ENCODE data around the gene SLC41A1.
"Not testable (repeated sequence)": the region's sequence is repeated elsewhere in the genome, so short reads cannot be mapped to it uniquely, and the experiment has no call there.

SLC41A1 gene

GRCh38 chr1:205812878-205813754 lies at the start of gene SLC41A1:
TSS of gene SLC41A1 (minus strand) at chr1:205813198. CDS start at chr1:205810441, 2,757 bp downstream.
- peak; percentile 87 for DNase-seq (ENCODE audit: low read depth)

GRCh38 chr1:205861540-205861939 lies 48.5 kb upstream of the SLC41A1 start:
- DNase-seq (ENCODE audit: low read depth), result no peak

DNA sequence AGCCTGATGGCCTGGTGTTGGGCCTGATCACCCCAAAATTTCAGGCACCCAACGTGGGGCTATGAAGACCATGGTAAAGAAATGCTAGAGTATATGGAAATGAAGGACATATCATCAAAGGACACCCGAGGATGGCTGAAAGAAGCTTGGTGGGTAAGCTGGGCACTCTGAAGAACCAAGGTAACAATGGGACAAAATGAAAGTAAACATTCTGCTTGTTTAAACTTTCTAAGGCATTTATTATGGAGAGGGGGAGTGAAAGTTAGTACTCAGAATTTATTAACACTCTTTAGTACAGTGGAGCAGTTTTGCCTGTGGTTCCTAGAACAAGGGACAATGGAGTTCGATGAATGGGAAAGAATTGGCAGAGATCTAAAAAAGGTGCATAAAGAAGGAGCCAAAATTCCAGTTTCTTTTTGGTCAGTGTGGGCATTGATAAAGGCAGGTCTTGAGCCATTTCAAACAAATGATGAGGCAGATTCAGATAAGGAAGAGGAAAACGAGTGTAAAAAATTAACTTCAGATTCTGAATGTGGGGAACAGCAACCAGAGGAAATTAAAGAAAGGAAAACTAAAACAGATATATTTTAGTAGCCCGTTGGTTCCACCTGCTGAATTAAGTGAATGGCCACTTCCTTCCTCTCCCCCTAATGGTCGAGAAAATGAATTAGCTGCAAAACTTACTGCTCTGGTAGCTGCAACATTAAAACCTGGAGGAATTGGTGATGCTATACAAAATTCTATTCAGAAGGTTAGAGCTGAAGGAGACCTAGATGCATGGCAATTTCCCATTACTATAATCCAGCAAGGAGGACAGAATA lies 45.4 kb upstream of the SLC41A1 start:
- DNase-seq (ENCODE audit: low read depth), result no peak

DNA sequence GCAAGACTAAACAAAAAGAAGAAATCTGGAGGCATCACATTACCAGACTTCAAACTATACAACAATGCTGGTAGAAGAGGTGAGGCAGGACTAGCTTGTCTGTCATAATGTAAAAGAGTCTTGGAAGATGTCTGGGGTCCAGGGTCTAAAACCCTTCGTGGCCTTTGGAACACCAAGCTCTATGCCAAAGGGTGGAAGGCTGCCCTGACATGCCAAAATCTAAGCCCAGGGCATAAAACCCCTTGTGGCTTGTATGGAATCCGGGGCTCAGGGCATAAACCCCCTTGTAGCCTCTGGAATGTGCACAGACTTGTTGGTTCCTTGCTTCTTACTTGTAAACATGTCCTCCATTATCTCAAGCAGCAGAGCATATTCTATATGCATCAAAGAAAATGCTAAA lies 44.5 kb upstream of the SLC41A1 start:
- not testable (repeated sequence) for DNase-seq (ENCODE audit: low read depth)

DNA sequence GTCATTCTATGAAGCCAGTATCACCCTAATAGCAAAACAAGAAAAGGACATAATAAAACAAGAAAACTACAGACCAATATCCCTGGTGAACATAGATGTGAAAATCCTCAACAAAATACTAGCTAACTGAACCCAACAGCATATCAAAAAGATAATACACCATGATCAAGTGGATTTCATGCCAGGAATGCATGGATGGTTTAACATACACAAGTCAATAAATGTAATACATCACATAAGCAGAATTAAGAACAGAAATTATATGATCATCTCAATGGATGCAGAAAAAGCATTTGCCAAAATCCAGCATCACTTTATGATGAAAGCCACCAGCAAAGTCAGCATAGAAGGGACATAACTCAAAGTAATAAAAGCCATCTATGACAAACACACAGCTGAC lies 43.4 kb upstream of the SLC41A1 start:
- DNase-seq (ENCODE audit: low read depth), result no peak

DNA sequence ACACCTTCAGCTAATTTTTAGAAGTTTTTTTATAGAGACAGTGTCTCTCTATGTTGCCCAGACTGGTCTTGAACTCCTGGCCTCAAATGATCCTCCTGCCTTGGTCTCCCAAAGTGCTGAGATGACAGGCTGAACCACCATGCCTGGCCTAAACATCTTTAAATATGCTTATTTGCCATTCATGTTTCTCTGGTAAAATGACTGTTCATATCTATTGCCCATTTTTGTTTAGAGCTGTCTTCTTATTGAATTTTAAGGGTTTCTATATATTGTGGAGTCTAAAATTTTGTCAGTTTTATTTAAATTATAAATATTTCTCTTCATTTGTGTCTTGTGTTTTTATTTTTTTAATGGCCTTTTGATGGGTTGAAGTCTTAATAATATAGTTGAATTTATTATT lies 40.0 kb upstream of the SLC41A1 start:
- DNase-seq (ENCODE audit: low read depth), result no peak

DNA sequence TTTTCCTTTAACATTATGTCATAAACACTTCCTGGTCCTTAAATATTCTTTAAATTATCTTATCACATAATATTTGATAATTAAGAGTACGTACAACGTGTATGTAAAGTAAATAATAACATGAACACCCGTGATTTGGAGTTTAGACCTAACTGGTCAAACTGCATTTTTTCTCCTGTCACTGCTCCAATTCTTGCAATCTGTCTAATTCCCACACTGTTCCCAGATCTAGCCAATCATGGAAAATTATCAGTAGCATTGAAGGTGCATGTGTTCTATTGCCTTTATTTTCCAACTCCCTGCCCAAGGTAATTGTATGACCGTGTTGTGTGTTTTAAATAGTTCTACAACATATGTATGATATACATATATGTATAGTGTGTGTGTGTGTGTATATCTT lies 39.0 kb upstream of the SLC41A1 start:
- DNase-seq (ENCODE audit: low read depth), result no peak

DNA sequence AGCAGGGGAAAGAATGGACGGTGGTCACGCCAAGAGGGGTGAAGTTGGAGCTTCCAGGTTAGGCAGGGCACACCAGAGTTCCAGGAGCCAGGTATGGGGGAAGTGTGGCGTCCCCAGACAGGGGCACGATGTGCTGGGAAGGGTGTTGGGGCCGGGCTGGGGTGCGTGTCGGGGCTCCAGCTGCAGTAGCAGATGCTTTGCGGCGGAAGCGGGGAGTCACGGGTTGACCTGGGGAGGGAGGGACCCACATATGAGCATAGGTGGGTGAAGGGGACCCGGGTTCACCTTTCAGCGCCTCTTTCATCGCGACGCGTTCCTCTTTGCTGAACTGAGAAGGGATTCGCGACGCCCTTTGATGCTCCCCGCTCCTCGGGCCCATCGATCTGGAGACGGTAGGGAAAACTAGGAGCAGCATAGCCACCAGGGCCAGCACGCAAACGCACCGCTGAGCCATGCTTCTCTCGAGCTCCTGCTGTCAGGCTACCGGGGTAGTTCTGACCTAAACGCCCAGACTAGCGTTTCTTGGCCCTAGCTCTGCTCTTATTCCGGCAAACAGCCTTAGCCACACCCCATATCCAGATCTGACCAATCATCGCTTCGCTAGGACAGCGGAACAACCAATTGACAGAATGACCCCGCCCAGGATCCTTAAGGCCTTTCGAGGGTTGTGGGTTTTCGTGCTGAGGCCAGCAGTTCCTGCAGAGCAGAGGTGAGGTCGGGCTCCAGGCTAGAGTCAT lies 36.8 kb upstream of the SLC41A1 start, which contains the start of gene PM20D1:
PM20D1 (minus strand) TSS at position 514 of the 737 bp plus-strand sequence; CDS start at position 454, 60 bp downstream.
- DNase-seq (ENCODE audit: low read depth), result peak; percentile 52

DNA sequence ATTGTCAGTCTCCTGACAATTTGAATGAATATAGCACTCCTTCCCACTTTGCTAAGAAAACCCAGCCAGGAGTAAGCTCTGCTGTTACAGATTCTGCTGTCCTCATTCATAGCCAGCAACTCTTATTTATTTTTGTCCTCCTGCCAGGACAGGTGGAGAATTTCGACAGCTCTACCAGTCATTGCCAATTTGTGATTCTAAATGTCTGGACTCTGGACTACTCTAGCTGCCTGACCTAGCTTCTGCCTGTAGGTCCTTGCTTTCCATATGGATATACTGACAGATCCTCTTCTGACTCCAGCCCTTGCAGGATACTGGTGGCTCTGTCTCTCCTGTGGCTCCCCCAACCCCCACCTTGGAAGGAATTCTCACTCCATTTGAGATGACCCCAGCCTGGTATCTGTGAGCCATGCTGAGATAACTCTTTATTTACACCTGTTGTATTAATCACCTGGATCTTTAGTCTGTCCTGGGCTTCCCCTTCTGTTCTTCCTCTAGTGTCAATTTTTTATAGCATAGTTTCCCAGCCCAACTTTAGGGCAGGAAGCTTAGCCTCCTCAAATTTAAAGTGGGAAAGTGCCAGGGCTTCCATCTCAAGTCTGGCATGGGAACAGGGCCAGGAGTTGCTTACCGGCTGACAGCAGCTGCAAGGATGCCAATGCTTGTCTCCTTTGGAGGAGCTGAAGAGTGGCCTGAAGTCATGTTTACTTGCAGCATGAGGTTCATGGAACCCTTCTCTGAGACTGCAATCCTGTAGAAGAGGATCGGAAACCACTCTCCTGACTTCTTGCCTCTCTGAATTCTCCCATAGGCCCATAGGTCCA lies 30.2 kb upstream of the SLC41A1 start:
- no peak for DNase-seq (ENCODE audit: low read depth)

GRCh38 chr1:205842229-205842628 lies 29.2 kb upstream of the SLC41A1 start:
- no peak for DNase-seq (ENCODE audit: low read depth)

- DNase-seq (ENCODE audit: low read depth), result no peak
Measured at GRCh38 chr1:205840146-205840923, 27.3 kb upstream of the SLC41A1 start.

DNA sequence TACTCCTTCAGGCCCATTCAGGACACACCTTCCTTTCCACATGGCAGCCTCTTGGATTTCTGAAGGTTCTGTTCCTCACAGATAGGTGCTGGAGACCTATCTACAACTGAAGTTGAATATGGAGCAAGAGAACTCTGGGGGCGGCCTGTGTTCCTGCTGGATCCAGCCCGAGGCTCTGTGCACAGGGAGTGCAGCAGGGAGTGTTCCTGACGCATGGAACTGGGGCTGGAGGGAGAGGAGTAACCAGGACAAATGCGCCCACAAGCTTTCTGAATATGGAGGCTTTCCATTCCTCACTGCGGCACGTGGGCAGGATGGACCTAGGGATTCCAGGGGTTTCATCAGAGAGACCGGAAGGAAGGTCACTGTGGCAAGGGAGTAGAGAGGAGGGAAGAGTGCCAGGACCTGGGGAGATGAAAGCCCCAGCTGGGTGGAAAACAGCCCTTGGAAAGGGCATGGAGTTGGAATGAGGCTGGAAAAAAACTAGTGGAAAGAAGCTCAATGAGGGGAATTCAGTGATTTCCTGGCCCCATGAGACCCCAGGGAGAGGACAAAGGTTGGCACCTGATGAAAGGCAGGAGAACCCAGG lies 24.5 kb upstream of the SLC41A1 start:
- DNase-seq (ENCODE audit: low read depth), result no peak

DNA sequence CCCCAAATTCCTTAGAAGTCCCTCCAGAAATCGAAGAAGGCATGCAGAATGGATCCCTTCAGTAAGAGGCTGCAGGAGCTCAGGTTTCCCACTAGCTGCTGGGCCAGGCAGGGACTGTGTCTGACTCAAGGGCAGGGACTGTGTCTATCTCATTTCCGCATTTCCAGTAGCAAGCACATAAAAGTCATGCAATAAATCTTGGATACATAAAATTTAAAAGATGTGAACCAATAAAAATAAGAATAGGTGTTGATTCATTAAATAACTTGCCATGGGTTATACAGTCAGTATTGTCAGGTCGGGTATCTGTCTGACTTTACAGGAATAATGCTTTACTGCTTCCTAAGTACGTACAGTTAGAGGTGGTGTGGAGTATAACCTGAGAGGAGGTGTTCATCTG lies 21.8 kb upstream of the SLC41A1 start:
- DNase-seq (ENCODE audit: low read depth), result no peak

DNA sequence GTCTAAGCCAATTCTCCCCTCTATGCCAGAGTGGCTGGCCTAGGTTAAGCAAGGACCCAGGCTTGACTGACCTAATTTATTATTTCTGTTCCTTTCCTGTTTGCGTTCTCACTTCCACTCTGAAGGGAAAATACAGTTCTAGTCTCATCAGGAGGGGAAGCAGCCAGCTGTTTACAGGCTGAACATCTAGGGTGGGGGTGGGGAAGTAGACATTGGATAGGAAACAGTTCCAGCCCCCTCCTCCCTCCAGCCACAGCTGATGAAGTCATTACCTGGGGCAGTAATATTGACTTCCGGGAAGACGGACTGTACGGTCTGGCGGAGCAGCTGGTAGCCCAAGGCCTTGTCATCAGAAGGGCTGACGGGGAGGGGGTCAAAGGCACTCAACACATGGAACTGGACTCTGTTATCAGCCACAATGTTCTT lies 19.3 kb upstream of the SLC41A1 start:
- DNase-seq (ENCODE audit: low read depth), result no peak

DNA sequence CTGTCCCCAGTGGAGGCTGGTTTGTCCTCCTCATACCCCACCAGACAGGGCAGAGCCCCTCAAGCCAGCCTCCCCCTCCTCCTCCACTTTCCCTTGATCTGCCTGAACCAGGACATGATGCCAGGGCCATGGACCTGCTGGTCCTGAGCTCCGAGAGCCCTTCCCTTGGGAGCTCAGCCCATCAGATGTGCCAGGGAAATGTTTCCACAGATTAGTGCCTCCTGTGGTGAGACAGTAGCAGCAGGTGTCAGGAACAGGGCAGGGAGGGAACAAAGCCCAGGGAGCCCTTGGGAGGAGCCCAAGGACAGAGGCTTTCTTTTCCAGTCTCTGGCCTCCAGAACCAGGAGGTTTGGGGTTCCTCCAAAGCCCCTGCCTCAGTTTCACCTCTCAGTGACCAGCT lies 14.6 kb upstream of the SLC41A1 start:
- no peak for DNase-seq (ENCODE audit: low read depth)

DNA sequence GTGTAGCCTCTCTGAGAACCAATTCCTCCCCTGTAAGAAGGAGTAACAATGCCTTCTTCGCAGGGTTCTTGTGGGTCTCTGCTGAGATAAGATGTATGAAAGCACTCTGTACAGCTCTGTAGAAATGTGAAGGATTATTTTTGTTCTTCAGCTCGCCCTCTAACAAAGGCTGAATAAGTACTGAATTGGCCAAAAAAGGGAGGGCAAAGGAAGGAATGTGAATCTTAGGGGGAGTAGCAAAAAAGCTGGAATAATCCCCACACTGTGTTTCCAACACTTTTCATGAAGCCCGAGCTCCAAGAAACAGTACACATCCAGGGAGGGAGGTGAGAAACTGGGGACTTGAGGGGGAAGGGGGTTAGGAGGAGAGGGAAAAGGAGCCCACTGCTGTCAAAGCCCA lies 14.0 kb upstream of the SLC41A1 start:
- DNase-seq (ENCODE audit: low read depth), result no peak

DNA sequence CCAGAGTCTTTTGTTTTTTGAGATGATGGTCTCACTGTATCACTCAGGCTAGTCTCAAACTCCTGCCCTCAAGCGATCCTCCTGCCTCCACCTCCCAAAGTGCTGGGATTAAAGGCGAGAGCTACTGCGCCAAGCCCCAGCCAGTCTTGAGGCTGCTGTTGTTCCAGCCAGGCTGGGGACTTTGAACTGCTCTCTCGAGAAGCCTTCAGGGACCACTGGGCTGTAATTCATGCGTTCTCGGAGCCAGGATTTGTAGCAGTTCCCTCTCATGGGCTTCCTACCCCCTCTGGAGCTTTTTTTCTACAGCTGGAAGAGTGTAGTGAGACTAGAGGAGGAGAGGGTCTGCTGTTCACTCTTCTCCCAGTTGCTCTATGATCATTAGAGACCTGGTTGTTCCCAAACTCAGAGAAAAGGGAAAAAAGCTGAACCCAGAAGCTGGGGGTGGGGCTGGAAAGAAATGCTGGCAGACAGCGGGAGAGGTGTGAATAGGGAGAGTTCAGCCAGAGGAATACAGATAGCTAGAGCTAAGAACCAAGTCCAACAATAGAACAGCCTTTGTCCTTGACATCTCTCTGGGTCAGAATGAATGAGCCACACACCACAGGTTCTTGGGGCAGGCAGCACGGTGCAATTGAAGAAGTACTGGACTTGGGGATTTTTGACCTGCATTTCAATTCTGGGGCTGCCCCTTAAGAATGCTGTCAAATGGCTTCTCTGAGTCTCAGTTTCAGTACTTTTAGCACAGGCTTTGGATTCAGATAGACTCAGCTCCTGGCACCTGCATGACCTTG lies 13.2 kb upstream of the SLC41A1 start:
- DNase-seq (ENCODE audit: low read depth), result no peak

- DNase-seq (ENCODE audit: low read depth), result no peak
Measured at GRCh38 chr1:205824180-205824579, 11.2 kb upstream of the SLC41A1 start.

GRCh38 chr1:205823260-205823659 lies 10.3 kb upstream of the SLC41A1 start:
- DNase-seq (ENCODE audit: low read depth), result not testable (repeated sequence)
